Activated CD4-positive, alpha-beta T cell treated with anti-CD3 and anti-CD28 coated beads for 4 hours (primary cell): ENCODE results near the gene ACVR2B.
A peak's percentile ranks its signal among the peaks of the same experiment; 100 is the strongest.

ENCODE experiments used
- DNase-seq, 2 donors: peaks; one replicate each; pipeline ENCODE4 v3.0.0-alpha.2; 2020

The ACVR2B gene

GRCh38 chr3:38458796-38459498, 5.3 kb downstream of the ACVR2B start:
- DNase-seq, result no peak

- no peak for DNase-seq
Measured at GRCh38 chr3:38459499-38460048, 5.9 kb downstream of the ACVR2B start.

- DNase-seq, result no peak
Measured at GRCh38 chr3:38460377-38461270, 6.9 kb downstream of the ACVR2B start.

GRCh38 chr3:38465588-38466154, 12.0 kb downstream of the ACVR2B start:
- no peak for DNase-seq

GRCh38 chr3:38468765-38469164, 15.1 kb downstream of the ACVR2B start:
- DNase-seq, result no peak

- DNase-seq, result no peak
Measured at GRCh38 chr3:38469852-38470251, 16.2 kb downstream of the ACVR2B start.

- DNase-seq, result no peak
Measured at GRCh38 chr3:38471260-38471857, 17.7 kb downstream of the ACVR2B start.

- no peak for DNase-seq
Measured at GRCh38 chr3:38472342-38472741, 18.7 kb downstream of the ACVR2B start.

GRCh38 chr3:38473229-38473628, 19.5 kb downstream of the ACVR2B start:
- DNase-seq, result no peak

- no peak for DNase-seq
Measured at GRCh38 chr3:38474928-38475605, 21.4 kb downstream of the ACVR2B start.

- no peak for DNase-seq
Measured at GRCh38 chr3:38475716-38476115, 22.0 kb downstream of the ACVR2B start.

- DNase-seq, result no peak
Measured at GRCh38 chr3:38476157-38476756, 22.6 kb downstream of the ACVR2B start.

- DNase-seq, result no peak
Measured at GRCh38 chr3:38477057-38477820, 23.5 kb downstream of the ACVR2B start.

- no peak for DNase-seq
Measured at GRCh38 chr3:38477839-38478450, 24.3 kb downstream of the ACVR2B start.

- no peak for DNase-seq
Measured at GRCh38 chr3:38478901-38479300, 25.2 kb downstream of the ACVR2B start.

- DNase-seq, result peak; percentile 31 to 42
Measured at GRCh38 chr3:38479431-38480092, 25.9 kb downstream of the ACVR2B start.

GRCh38 chr3:38480093-38480445, 26.4 kb downstream of the ACVR2B start:
- DNase-seq, result no peak

GRCh38 chr3:38480930-38481329, 27.2 kb downstream of the ACVR2B start:
- no peak for DNase-seq

GRCh38 chr3:38482951-38483350, 29.3 kb downstream of the ACVR2B start:
- DNase-seq, result no peak

- no peak for DNase-seq
Measured at GRCh38 chr3:38487323-38487722, 33.6 kb downstream of the ACVR2B start.
